Activated naive CD4-positive, alpha-beta T cell treated with anti-CD3 and anti-CD28 coated beads, Interleukin-2, amount 50 U/mL, for 72 hours (primary cell): ENCODE results near the gene OSR1. TPM values are rescaled to one million over a fixed set of nuclear protein-coding genes. Genes with fewer than 3 reads are reported as not detected.
"Not testable (repeated sequence)": the region's sequence is repeated elsewhere in the genome, so short reads cannot be mapped to it uniquely, and the experiment has no call there.

Source experiments
- ATAC-seq, 2 donors: fragments of 150-1000 bp; cut with Tn5 transposase; 2 replicates each; pipeline ENCODE4 v1.10.0; 2021; ENCODE audit warnings: mild to moderate bottlenecking in 2 of 2, moderate library complexity in 2 of 2
- DNase-seq, 2 donors: peaks; one replicate each; pipeline ENCODE4 v3.0.0; 2021 to 2022; ENCODE audit warnings: low spot score in 2 of 2
- H3K27ac Mint-ChIP-seq, 2 donors: one replicate each; pipeline ENCODE4 v1.8.0; 2022; ENCODE audit warnings: mild to moderate bottlenecking in 2 of 2, mixed read lengths in 2 of 2
- H3K36me3 Mint-ChIP-seq, 2 donors: one replicate each; pipeline ENCODE4 v1.8.0; 2022; ENCODE audit warnings: mixed read lengths in 2 of 2
- H3K9me3 Mint-ChIP-seq, 2 donors: one replicate each; pipeline ENCODE4 v1.8.0; 2022; ENCODE audit warnings: mixed read lengths in 2 of 2
- total RNA-seq, 2 donors: library from RNA; stranded (reverse); gene quantifications; one replicate each; pipeline ENCODE4 v1.2.3, GENCODE V29; 2022

Gene OSR1
- total RNA-seq, 2 donors from 2014 or later: not detected

DNA sequence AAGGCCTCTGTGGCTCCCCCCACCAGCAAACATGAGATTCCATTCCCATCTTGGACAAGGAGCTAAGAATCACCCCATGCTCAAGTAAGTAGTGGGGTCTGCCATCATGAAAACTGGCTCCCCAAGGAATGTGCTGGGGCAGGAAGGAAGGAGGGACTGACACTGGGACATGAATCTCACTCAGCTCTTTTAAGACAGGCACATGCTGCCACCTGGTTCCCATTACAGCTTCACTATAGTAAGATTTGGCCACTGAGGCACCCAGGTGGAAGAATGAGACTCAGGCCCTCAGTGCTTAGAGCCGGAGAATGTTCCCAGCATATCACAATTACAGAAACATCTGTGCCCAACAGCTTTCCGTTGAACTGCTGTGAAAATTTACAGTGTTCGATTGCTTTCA is 38.7 kb downstream of the OSR1 start:
- no peak for DNase-seq
- Mint-ChIP-seq H3K36me3 (peaks cover 0 to 24% of the 10 kb centered on the region in 2 donors), H3K27ac (no peak overlapping the region), H3K9me3 (peaks cover 0 to 3% of the 10 kb centered on the region in 2 donors)
- no peak for ATAC-seq

DNA sequence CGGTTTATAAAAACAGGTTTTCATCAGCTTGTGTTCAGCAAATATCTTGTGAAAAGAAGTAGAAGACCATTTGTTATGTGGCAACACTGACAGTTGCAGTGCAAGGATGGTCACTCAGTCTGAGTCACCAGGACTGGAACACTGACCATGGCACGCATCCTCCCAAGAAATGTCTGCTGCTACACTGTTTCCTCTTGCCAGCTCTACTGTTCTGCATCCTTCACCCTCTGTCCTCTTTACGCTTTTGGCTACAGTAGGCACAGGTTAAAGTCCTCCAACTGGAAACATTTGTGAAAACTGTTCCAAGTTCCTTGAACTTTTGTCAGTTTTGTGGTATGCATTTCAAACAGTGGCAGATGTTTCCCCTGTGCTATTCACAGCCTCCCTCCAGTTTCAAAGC is 39.4 kb downstream of the OSR1 start:
- ATAC-seq (no peak), DNase-seq (no peak)
- Mint-ChIP-seq H3K36me3 (peaks cover 0 to 17% of the 10 kb centered on the region in 2 donors), H3K9me3 (peaks cover 0 to 3% of the 10 kb centered on the region in 2 donors), H3K27ac (no peak overlapping the region)

DNA sequence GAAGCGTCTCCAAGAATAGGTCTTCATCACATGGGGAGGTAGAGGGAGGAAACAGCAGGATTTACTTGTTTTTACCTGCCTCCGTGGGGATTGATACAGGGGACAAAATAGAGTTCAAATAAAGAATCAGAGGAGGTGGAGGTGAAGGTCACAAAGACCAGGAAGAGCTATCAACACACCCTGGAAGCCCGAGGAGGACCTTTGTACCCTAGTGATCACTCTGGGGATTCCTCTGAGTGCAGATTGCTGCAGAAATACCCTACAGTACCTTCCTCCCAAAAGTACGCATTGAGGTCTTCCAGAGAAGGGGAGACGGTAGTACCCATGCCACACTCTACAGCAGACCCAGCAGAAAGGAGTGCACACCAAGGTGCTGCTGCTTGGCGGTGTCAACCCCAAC is 44.9 kb downstream of the OSR1 start:
- Mint-ChIP-seq H3K9me3 (peaks cover under 1 to 2% of the 10 kb centered on the region in 2 donors), H3K36me3 (peaks cover 0 to 1% of the 10 kb centered on the region in 2 donors), H3K27ac (no peak overlapping the region)
- no peak for DNase-seq
- no peak for ATAC-seq

DNA sequence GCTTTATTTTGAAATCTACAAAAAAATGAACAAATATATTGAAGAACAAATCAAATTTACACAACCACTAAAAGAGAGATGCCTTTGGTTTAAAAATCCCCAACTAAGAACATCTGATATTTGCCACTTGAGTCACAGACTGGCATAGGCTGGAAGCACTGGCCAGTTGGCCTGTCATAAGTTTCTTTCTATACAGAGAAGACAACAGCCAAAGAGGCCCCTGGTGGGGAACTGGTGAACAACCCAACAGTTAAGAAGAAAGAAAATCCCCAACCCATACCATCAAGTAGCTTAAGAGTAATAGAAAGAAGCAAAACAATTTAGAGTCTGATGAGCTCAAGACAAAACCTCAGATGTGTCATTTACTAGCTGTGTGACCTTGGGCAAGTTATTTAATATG is 45.5 kb downstream of the OSR1 start:
- Mint-ChIP-seq H3K27ac (no peak overlapping the region), H3K36me3 (peaks cover 0 to 6% of the 10 kb centered on the region in 2 donors), H3K9me3 (peaks cover 3 to 4% of the 10 kb centered on the region in 2 donors)
- ATAC-seq (peak in 1 of 2 donors; percentile 47), DNase-seq (no peak)

DNA sequence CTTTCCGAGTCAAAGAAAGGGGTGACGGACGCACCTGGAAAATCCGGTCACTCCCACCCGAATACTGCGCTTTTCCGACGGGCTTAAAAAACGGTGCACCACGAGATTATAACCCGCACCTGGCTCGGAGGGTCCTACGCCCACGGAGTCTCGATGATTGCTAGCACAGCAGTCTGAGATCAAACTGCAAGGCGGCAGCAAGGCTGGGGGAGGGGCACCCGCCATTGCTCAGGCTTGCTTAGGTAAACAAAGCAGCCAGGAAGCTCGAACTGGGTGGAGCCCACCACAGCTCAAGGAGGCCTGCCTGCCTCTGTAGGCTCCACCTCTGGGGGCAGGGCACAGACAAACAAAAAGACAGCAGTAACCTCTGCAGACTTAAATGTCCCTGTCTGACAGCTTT is 52.4 kb downstream of the OSR1 start:
- DNase-seq, ATAC-seq, H3K9me3 Mint-ChIP-seq: not testable (repeated sequence)

DNA sequence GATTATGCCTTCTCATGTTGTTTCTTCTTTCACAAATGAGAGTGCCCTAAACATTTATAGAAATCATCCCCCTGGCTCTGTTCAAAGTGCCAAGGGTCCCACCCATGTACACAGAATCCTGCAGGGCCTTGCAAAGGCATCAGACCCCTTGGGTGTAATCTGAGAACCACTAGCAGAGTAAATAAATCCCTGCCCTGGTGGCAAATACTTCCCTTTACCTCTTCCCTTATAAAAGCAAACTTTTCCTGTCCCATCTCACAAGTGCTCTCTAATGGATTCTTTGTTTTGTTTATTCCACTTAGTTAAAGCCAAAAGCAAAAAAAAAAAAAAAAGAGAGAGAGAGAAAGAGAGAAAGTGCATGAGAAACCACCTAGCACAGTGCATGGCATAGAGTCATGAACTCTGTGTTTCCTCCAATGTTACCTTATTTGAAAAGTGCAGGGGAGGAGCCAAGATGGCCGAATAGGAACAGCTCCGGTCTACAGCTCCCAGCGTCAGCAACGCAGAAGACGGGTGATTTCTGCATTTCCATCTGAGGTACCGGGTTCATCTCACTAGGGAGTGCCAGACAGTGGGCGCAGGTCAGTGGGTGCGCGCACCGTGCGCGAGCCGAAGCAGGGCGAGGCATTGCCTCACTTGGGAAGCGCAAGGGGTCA is 52.9 kb downstream of the OSR1 start:
- H3K36me3 Mint-ChIP-seq: peaks cover 0 to 12% of the 10 kb centered on the region in 2 donors
- not testable (repeated sequence) for H3K9me3 Mint-ChIP-seq, ATAC-seq, DNase-seq, H3K27ac Mint-ChIP-seq

More for the DNA sequence above, 52.4 kb downstream of the OSR1 start:
- peaks cover 0 to 12% of the 10 kb centered on the region in 2 donors for H3K36me3 Mint-ChIP-seq
- H3K27ac Mint-ChIP-seq: not testable (repeated sequence)

DNA sequence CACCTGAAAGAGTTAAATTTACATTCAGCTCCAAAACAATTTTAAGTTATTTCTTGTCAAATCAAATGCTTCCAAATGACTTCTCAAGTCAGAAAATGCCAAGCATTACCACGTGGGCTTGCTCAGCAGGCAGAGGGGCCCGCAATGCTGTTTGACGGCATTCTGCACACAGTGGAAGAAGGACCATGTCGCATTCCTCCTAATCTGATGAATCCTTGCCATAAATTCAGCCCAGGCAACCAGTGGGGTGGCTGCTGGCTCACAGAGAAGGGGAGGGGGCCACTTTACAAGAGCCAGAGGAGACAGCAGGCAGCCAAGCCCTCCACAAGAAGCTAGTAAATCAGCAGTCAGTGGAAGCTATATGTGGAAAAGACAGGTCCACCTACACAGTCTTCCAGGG is 56.7 kb downstream of the OSR1 start:
- no peaks in the 10 kb centered on the region for H3K9me3 Mint-ChIP-seq
- H3K36me3 Mint-ChIP-seq: peaks cover 0 to 6% of the 10 kb centered on the region in 2 donors
- DNase-seq (no peak), ATAC-seq (no peak)
- H3K27ac Mint-ChIP-seq: no peak overlapping the region
